Sciatic nerve (tissue), 2 donors: ENCODE data around the gene CEP70. TPM values are rescaled to one million over a fixed set of nuclear protein-coding genes. Genes with fewer than 3 reads are reported as not detected.
"Not testable (repeated sequence)": the region's sequence is repeated elsewhere in the genome, so short reads cannot be mapped to it uniquely, and the experiment has no call there.

Source experiments
- ATAC-seq: fragments of 200-7000 bp; cut with Tn5 transposase; one replicate; pipeline ENCODE4 v1.9.1; 2020; ENCODE audit warnings: mild to moderate bottlenecking, moderate library complexity
- DNase-seq: peaks from one replicate; pipeline ENCODE4 v3.0.0-alpha.2; 2020; ENCODE audit warnings: low spot score
- intact Hi-C: fragments of 100-400 bp; cut with DNase I; formaldehyde crosslinking; loops from one replicate; pipeline ENCODE4 v1.14.2; 2022
- total RNA-seq: library from RNA; stranded (reverse); fragmentation: NEBNext Ultra II Directional; extraction: Animal tissue kit (Norgen Biotek cat#: 25700); gene quantifications from one replicate; pipeline ENCODE4 v1.2.1, GENCODE V29; 2021
- donor health status: DM: no; HTN: no; CAD: no.
- donor health status: DM: no; HTN: no; CAD: no.

The CEP70 gene
- total RNA-seq, 1 donor from 2014 or later = 41.0 TPM

- no peak for ATAC-seq
- DNase-seq = no peak
- intact Hi-C loops = loop anchor here (5.0 kb wide), 1 partner anchor 322 kb away; no protein-coding TSS in a partner anchor
Observed at GRCh38 chr3:138594935-138595610, 1.0 kb upstream of the CEP70 start.

- intact Hi-C loops = loop anchor here (5.0 kb wide), 1 partner anchor 324 kb away; no protein-coding TSS in a partner anchor
- DNase-seq (no peak), ATAC-seq (no peak)
Observed at GRCh38 chr3:138593488-138594149, 441 bp downstream of the CEP70 start.

- intact Hi-C loops = loop anchor here (5.0 kb wide), 1 partner anchor 326 kb away; no protein-coding TSS in a partner anchor
Observed at GRCh38 chr3:138591392-138591791, 2.7 kb downstream of the CEP70 start.

GRCh38 chr3:138588445-138588844 lies 5.6 kb downstream of the CEP70 start:
- ATAC-seq = no peak
- intact Hi-C loops = no loop called here
- DNase-seq = no peak

More at GRCh38 chr3:138591392-138591791, 2.7 kb downstream of the CEP70 start:
- ATAC-seq (no peak), DNase-seq (no peak)

- no peak for DNase-seq
- intact Hi-C loops = no loop called here
- no peak for ATAC-seq
Observed at GRCh38 chr3:138587374-138587773, 6.7 kb downstream of the CEP70 start.

GRCh38 chr3:138578961-138579574 lies 15.0 kb downstream of the CEP70 start:
- intact Hi-C loops = no loop called here
- DNase-seq = no peak
- no peak for ATAC-seq

GRCh38 chr3:138578141-138578540 lies 15.9 kb downstream of the CEP70 start:
- ATAC-seq (no peak), DNase-seq (no peak)
- intact Hi-C loops = no loop called here

- ATAC-seq (no peak), DNase-seq (no peak)
- intact Hi-C loops = no loop called here
Observed at GRCh38 chr3:138573138-138573537, 20.9 kb downstream of the CEP70 start.

GRCh38 chr3:138569624-138570023 lies 24.4 kb downstream of the CEP70 start:
- DNase-seq, intact Hi-C loops, ATAC-seq: not testable (repeated sequence)

GRCh38 chr3:138569090-138569489 lies 25.0 kb downstream of the CEP70 start:
- ATAC-seq (no peak), DNase-seq (no peak)
- intact Hi-C loops = no loop called here

- intact Hi-C loops = no loop called here
- ATAC-seq = no peak
- no peak for DNase-seq
Observed at GRCh38 chr3:138567403-138567802, 26.7 kb downstream of the CEP70 start.

GRCh38 chr3:138566293-138566692 lies 27.8 kb downstream of the CEP70 start:
- ATAC-seq, intact Hi-C loops: not testable (repeated sequence)

GRCh38 chr3:138562902-138563301 lies 31.2 kb downstream of the CEP70 start:
- ATAC-seq, intact Hi-C loops, DNase-seq: not testable (repeated sequence)

More at GRCh38 chr3:138566293-138566692, 27.8 kb downstream of the CEP70 start:
- not testable (repeated sequence) for DNase-seq

- intact Hi-C loops = no loop called here
- ATAC-seq (no peak), DNase-seq (no peak)
Observed at GRCh38 chr3:138560501-138560900, 33.6 kb downstream of the CEP70 start.

- intact Hi-C loops = no loop called here
- no peak for DNase-seq
- ATAC-seq = no peak
Observed at GRCh38 chr3:138559134-138559533, 34.9 kb downstream of the CEP70 start.

GRCh38 chr3:138554775-138555174 lies 39.3 kb downstream of the CEP70 start:
- intact Hi-C loops, DNase-seq, ATAC-seq: not testable (repeated sequence)

- ATAC-seq, DNase-seq, intact Hi-C loops: not testable (repeated sequence)
Observed at GRCh38 chr3:138550958-138551357, 43.1 kb downstream of the CEP70 start.

GRCh38 chr3:138549179-138549977 lies 44.7 kb downstream of the CEP70 start:
- DNase-seq (no peak), ATAC-seq (no peak)
- intact Hi-C loops = no loop called here

GRCh38 chr3:138547342-138547975 lies 46.6 kb downstream of the CEP70 start:
- ATAC-seq (no peak), DNase-seq (no peak)
- intact Hi-C loops = no loop called here
